HEK293 (cell line): ENCODE measurements around the gene CHMP1B.

Experiments
- BCL11A ChIP-seq: fragments of 450-650 bp; formaldehyde crosslinking; IDR thresholded peaks from 2 replicates; pipeline ENCODE4 v1.5.1; 2016; ENCODE audit warnings: low read depth, missing biosample characterization, missing genetic modification characterization
- CTCF ChIP-seq: fragments of 450-650 bp; formaldehyde crosslinking; IDR thresholded peaks from 2 replicates; pipeline ENCODE4 v1.5.1; 2016; ENCODE audit warnings: missing biosample characterization, missing genetic modification characterization
- GLIS1 ChIP-seq: fragments of 450-650 bp; formaldehyde crosslinking; IDR thresholded peaks from 2 replicates; pipeline ENCODE4 v1.5.1; 2016; ENCODE audit warnings: missing biosample characterization, missing genetic modification characterization
- SP7 ChIP-seq: fragments of 450-650 bp; formaldehyde crosslinking; IDR thresholded peaks from 2 replicates; pipeline ENCODE4 v1.5.1; 2016; ENCODE audit warnings: missing biosample characterization, missing genetic modification characterization
- YY2 ChIP-seq: fragments of 450-650 bp; formaldehyde crosslinking; IDR thresholded peaks from 2 replicates; pipeline ENCODE4 v1.5.1; 2016; ENCODE audit warnings: missing biosample characterization, missing genetic modification characterization
- ZBTB1 ChIP-seq: fragments of 450-650 bp; formaldehyde crosslinking; IDR thresholded peaks from 2 replicates; pipeline ENCODE4 v1.5.1; 2016; ENCODE audit warnings: missing biosample characterization, missing genetic modification characterization
- ZNF138 ChIP-seq: fragments of 450-650 bp; formaldehyde crosslinking; IDR thresholded peaks from 2 replicates; pipeline ENCODE4 v1.5.1; 2016; ENCODE audit warnings: missing biosample characterization, missing genetic modification characterization, borderline replicate concordance
- ZNF274 ChIP-seq, 2 experiments: fragments of 200-500 bp in 1 of 2; fragments of 450-650 bp in 1 of 2; sonication (Bioruptor generic) in 1 of 2; formaldehyde crosslinking in 1 of 2; IDR thresholded peaks; 2 replicates each; pipeline versions ENCODE4 v1.5.1 to v1.6.1; 2014 to 2016; ENCODE audit warnings: borderline replicate concordance in 1 of 2, inconsistent platforms in 1 of 2, low read length in 1 of 2, missing biosample characterization in 1 of 2, missing genetic modification characterization in 1 of 2
- ZNF324 ChIP-seq: fragments of 450-650 bp; formaldehyde crosslinking; IDR thresholded peaks from 2 replicates; pipeline ENCODE4 v1.5.1; 2016; ENCODE audit warnings: missing biosample characterization, missing genetic modification characterization
- ZXDB ChIP-seq: fragments of 450-650 bp; formaldehyde crosslinking; IDR thresholded peaks from 2 replicates; pipeline ENCODE4 v1.5.1; 2016; ENCODE audit warnings: missing biosample characterization, missing genetic modification characterization
- TF ChIP-seq, protein P1 (sequence below): fragments of 450-650 bp; formaldehyde crosslinking; IDR thresholded peaks from 2 replicates; pipeline ENCODE4 v1.5.1; 2016; ENCODE audit warnings: missing biosample characterization, missing genetic modification characterization, borderline replicate concordance
- TF ChIP-seq, protein P2 (sequence below): fragments of 450-650 bp; formaldehyde crosslinking; IDR thresholded peaks from 2 replicates; pipeline ENCODE4 v1.5.1; 2016; ENCODE audit warnings: missing biosample characterization, missing genetic modification characterization
- TF ChIP-seq, protein P3 (sequence below): fragments of 450-650 bp; IDR thresholded peaks from 2 replicates; pipeline ENCODE4 v1.5.1; 2018; ENCODE audit warnings: missing biosample characterization, mild to moderate bottlenecking, missing genetic modification characterization
- TF ChIP-seq, protein P4 (sequence below): fragments of 450-650 bp; formaldehyde crosslinking; IDR thresholded peaks from 2 replicates; pipeline ENCODE4 v1.5.1; 2016; ENCODE audit warnings: missing biosample characterization, missing genetic modification characterization

DNA sequence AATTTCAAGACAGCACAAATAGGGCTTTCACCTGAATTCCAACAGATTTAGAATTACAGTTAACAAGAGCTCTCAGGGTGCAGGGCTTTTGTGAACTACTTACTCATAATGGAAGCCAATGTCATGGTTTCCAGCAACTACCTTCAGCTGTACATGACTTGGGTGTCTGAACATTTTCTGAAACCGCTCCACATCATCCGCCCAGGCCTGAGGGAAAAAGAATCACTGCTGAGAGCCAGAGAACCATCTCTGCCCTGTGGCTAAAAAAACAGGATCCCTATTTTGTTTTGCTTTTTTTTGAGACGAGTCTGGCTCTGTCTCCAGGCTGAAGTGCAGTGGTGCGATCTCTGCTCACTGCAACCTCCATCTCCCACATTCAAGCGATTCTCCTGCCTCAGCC, 38.1 kb downstream of the CHMP1B start:
- TF ChIP-seq, protein P1, sequence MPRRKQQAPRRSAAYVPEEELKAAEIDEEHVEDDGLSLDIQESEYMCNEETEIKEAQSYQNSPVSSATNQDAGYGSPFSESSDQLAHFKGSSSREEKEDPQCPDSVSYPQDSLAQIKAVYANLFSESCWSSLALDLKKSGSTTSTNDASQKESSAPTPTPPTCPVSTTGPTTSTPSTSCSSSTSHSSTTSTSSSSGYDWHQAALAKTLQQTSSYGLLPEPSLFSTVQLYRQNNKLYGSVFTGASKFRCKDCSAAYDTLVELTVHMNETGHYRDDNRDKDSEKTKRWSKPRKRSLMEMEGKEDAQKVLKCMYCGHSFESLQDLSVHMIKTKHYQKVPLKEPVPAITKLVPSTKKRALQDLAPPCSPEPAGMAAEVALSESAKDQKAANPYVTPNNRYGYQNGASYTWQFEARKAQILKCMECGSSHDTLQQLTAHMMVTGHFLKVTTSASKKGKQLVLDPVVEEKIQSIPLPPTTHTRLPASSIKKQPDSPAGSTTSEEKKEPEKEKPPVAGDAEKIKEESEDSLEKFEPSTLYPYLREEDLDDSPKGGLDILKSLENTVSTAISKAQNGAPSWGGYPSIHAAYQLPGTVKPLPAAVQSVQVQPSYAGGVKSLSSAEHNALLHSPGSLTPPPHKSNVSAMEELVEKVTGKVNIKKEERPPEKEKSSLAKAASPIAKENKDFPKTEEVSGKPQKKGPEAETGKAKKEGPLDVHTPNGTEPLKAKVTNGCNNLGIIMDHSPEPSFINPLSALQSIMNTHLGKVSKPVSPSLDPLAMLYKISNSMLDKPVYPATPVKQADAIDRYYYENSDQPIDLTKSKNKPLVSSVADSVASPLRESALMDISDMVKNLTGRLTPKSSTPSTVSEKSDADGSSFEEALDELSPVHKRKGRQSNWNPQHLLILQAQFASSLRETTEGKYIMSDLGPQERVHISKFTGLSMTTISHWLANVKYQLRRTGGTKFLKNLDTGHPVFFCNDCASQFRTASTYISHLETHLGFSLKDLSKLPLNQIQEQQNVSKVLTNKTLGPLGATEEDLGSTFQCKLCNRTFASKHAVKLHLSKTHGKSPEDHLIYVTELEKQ (tag by site-specific recombination): no peak
- no peak for TF ChIP-seq YY2 (tag by site-specific recombination)
- no peak for TF ChIP-seq CTCF
- no peak for TF ChIP-seq ZBTB1 (tag by site-specific recombination)
- no peak for TF ChIP-seq SP7 (tag by site-specific recombination)
- no peak for TF ChIP-seq ZXDB (tag by site-specific recombination)
- no peak for TF ChIP-seq ZNF324 (tag by site-specific recombination)
- TF ChIP-seq ZNF138: no peak
- no peak for TF ChIP-seq GLIS1 (tag by site-specific recombination)
- TF ChIP-seq BCL11A: no peak
- TF ChIP-seq, protein P2, sequence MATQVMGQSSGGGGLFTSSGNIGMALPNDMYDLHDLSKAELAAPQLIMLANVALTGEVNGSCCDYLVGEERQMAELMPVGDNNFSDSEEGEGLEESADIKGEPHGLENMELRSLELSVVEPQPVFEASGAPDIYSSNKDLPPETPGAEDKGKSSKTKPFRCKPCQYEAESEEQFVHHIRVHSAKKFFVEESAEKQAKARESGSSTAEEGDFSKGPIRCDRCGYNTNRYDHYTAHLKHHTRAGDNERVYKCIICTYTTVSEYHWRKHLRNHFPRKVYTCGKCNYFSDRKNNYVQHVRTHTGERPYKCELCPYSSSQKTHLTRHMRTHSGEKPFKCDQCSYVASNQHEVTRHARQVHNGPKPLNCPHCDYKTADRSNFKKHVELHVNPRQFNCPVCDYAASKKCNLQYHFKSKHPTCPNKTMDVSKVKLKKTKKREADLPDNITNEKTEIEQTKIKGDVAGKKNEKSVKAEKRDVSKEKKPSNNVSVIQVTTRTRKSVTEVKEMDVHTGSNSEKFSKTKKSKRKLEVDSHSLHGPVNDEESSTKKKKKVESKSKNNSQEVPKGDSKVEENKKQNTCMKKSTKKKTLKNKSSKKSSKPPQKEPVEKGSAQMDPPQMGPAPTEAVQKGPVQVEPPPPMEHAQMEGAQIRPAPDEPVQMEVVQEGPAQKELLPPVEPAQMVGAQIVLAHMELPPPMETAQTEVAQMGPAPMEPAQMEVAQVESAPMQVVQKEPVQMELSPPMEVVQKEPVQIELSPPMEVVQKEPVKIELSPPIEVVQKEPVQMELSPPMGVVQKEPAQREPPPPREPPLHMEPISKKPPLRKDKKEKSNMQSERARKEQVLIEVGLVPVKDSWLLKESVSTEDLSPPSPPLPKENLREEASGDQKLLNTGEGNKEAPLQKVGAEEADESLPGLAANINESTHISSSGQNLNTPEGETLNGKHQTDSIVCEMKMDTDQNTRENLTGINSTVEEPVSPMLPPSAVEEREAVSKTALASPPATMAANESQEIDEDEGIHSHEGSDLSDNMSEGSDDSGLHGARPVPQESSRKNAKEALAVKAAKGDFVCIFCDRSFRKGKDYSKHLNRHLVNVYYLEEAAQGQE (tag by site-specific recombination): no peak
- no peak for TF ChIP-seq ZNF274 (IDR thresholded peaks at IDR 0.05; ENCODE audit: low read length)
- TF ChIP-seq ZNF274 (tag by site-specific recombination; IDR thresholded peaks at IDR 0.05; ENCODE audit: borderline replicate concordance): no peak
- TF ChIP-seq, protein P3, sequence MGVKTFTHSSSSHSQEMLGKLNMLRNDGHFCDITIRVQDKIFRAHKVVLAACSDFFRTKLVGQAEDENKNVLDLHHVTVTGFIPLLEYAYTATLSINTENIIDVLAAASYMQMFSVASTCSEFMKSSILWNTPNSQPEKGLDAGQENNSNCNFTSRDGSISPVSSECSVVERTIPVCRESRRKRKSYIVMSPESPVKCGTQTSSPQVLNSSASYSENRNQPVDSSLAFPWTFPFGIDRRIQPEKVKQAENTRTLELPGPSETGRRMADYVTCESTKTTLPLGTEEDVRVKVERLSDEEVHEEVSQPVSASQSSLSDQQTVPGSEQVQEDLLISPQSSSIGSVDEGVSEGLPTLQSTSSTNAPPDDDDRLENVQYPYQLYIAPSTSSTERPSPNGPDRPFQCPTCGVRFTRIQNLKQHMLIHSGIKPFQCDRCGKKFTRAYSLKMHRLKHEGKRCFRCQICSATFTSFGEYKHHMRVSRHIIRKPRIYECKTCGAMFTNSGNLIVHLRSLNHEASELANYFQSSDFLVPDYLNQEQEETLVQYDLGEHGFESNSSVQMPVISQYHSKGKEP (tag by site-specific recombination): no peak
- TF ChIP-seq, protein P4, sequence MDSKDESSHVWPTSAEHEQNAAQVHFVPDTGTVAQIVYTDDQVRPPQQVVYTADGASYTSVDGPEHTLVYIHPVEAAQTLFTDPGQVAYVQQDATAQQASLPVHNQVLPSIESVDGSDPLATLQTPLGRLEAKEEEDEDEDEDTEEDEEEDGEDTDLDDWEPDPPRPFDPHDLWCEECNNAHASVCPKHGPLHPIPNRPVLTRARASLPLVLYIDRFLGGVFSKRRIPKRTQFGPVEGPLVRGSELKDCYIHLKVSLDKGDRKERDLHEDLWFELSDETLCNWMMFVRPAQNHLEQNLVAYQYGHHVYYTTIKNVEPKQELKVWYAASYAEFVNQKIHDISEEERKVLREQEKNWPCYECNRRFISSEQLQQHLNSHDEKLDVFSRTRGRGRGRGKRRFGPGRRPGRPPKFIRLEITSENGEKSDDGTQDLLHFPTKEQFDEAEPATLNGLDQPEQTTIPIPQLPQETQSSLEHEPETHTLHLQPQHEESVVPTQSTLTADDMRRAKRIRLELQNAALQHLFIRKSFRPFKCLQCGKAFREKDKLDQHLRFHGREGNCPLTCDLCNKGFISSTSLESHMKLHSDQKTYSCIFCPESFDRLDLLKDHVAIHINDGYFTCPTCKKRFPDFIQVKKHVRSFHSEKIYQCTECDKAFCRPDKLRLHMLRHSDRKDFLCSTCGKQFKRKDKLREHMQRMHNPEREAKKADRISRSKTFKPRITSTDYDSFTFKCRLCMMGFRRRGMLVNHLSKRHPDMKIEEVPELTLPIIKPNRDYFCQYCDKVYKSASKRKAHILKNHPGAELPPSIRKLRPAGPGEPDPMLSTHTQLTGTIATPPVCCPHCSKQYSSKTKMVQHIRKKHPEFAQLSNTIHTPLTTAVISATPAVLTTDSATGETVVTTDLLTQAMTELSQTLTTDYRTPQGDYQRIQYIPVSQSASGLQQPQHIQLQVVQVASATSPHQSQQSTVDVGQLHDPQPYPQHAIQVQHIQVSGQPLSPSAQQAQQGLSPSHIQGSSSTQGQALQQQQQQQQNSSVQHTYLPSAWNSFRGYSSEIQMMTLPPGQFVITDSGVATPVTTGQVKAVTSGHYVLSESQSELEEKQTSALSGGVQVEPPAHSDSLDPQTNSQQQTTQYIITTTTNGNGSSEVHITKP: no peak
